GM21529 (cell line): ENCODE measurements around the gene TMEM272.

ENCODE experiments used
- ATAC-seq: cut with Tn5 transposase; IDR thresholded peaks from one replicate; pipeline ENCODE4 v1.9.1; 2021; ENCODE audit not compliant: unreplicated experiment

The TMEM272 gene

DNA sequence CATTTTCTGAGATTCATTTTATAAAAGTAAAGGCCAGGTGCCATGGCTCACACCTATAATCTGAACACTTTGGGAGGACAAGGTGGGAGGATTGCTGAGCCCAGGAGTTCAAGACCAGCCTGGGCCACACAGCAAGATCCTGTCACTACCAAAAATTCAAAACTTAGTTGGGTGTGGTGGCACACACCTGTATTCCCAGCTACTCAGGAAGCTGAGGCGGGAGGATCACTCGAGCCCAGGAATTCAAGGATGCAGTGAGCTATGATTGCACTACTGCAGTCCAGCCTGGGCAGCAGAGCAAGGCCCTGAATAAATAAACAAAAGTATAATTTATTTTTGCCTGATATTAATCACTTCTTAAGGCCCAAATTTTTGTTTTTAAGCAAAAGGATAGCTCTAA, 81.5 kb downstream of the TMEM272 start:
- ATAC-seq: no peak
